NCI-H2227 treated with DMSO at 0.1 percent for 48 hours (cell line): Measurements from ENCODE around the gene FCGR2B.
"Not testable (repeated sequence)": the region's sequence is repeated elsewhere in the genome, so short reads cannot be mapped to it uniquely, and the experiment has no call there.

Experiments used
- DNase-seq: peaks from one replicate; lab custom pipeline; 2025; lab: John Stamatoyannopoulos, UW

The FCGR2B gene

DNA sequence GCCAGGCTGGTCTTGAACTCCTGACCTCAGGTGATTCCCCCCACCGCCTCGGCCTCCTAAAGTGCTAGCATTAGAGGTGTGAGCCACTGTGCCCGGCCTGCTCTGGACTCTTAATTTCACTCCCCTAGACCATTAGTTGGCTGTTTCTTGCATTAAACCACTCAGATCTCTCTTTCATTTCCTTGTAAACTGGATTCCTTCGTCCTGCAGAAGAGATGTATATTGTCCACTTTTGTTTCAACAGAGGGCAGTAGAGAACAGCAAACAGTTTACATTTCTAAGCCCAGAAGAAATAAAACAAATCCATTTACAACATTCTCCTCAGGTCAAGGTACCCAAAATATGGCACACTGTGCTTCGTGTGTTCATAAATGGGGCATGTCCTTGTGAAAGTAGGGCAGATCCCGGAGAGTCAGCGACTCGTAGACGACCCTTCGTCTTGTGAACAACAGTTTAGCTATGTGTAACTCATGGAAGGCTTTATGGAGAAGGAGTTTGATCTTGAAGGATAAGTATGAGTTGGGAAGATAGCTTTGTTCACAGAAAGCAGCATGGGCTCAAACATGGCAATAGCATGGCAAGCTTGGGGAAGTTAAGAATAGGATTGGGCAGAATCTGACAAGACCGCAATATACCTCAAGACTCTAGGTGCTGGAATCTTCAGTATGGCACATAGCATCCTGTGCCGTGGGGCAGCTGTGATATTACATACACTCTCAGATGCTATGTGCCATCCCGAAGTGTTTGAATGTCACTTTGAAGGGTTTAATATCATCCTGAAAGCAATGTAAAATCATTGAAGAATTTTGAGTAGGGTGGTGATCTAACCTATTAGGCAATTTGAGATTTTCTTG lies 15.2 kb upstream of the FCGR2B start:
- peak; percentile 34 for DNase-seq

DNA sequence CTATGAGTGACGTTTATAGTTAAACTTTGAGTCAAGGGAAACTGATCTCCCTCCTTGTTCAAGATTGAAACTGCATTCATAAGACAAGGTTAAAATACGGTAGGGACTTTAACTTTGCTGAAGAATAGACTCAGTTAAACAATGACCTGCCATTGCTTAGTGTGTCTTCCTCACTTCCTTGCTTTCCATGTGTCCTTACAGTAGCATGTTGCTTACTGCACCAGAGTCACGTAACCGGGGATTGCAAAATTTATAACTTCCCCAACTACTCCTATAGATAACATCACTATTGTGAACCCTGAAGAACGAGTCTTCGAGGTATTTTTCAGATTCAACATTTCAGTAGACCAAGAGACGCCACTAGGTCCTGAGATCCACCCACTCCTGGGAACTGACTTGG lies 9.4 kb upstream of the FCGR2B start:
- DNase-seq = not testable (repeated sequence)

DNA sequence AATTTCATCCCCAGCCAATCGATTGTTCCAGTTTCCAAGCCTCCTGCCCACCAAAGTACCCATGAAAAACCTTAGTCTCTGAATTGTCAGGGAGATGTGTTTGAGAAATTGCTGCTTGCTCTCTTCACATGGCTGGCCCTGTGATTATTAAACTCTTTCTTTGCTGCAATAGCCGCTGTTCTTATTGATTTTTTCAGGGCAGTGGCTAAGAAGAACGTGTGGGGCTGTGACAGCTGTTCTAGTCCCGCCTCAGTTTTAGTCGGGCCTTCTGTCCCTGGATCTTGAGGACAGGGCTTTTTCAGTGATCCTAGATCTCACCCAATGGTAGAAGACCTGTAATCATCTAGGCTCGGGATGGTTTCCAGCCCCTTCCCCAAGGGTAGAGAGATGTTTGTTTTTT lies 9.0 kb upstream of the FCGR2B start:
- DNase-seq = peak; percentile 7

DNA sequence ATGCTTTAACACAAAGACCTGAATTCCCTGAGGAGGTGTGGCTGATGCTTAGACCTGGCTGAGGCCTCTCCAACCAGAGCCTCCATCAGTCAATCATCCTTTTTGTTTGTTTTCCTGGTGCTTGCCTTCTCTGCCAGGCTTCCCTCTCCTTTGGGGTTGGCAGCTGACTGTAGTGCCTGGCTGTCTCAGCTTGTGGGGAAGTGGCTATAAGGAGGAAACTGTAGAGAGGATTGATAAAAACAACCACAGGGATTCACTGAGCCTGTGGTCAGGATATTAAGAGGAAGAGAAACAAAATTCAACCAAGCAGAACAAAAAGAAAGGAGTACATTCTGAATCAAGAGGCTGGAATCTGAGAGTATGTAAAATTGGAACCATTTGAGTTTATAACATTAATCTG lies 4.4 kb upstream of the FCGR2B start:
- not testable (repeated sequence) for DNase-seq

DNA sequence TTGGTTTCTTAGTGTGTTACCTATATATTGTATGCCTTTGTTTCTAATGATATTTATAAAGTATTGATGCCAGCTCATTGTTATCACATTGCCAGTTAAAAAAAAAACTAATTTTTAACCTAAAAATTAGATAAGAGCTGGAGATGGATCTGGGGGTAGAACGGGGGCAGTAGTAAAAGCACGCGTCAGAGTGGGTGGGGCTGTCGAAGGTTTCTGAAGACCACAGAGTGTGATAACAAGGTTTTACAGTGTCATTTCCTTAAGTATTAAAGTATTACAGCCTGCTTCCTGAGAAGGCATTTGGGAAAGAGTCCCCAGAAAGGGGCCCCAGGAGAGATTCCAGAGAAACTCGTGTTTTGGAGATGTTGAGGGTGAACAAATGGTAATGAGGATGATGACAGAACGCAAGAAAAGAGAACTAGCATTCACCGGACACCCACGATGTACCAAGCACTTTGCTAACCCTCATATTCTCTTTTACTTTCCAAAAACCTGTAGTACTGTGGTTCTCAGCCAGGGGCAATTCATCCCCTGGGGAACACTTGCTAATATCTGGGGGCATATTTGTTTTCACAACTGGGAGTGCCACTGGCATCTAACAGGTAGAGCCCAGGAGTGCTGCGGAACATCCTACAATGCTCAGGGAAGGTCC lies 1.2 kb upstream of the FCGR2B start:
- not testable (repeated sequence) for DNase-seq

DNA sequence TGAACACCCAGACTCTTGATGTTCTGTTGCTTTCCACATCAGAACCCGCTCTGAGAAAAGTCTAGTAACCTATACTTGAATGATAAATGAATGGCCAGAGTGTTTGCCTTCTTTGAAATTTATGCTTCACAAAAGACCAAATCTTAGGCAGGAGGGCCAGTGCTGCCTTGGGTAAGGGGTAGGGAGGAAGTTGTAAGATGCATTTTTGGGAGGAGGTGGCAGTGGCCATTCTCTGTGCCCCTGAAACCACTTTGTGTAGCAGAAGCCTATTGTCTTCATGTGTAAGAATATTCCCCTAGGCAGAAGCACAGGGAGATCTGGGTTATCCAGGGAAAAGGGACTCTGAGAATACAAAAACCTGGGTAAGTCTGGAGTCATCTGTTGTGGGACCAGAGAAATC lies 626 bp downstream of the FCGR2B start:
- DNase-seq = not testable (repeated sequence)

DNA sequence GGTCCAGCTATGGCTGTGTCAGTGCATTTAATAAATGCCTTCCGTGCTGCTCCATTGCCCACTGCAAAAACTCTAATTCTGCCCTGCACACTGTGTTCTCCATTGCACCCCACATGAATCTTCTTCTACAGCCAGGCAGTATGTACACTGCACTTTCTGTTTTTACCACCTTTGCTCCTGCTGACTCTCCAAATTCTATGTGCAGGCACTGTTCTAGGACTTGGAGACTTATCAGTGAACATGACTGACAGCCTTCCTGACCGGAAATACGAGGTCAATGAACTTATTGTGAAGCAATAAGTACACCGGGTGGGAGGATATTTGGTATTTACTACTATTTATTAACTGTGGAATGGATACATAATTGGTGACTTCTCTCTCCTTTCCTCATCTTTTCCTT lies 1.7 kb downstream of the FCGR2B start:
- DNase-seq = not testable (repeated sequence)

DNA sequence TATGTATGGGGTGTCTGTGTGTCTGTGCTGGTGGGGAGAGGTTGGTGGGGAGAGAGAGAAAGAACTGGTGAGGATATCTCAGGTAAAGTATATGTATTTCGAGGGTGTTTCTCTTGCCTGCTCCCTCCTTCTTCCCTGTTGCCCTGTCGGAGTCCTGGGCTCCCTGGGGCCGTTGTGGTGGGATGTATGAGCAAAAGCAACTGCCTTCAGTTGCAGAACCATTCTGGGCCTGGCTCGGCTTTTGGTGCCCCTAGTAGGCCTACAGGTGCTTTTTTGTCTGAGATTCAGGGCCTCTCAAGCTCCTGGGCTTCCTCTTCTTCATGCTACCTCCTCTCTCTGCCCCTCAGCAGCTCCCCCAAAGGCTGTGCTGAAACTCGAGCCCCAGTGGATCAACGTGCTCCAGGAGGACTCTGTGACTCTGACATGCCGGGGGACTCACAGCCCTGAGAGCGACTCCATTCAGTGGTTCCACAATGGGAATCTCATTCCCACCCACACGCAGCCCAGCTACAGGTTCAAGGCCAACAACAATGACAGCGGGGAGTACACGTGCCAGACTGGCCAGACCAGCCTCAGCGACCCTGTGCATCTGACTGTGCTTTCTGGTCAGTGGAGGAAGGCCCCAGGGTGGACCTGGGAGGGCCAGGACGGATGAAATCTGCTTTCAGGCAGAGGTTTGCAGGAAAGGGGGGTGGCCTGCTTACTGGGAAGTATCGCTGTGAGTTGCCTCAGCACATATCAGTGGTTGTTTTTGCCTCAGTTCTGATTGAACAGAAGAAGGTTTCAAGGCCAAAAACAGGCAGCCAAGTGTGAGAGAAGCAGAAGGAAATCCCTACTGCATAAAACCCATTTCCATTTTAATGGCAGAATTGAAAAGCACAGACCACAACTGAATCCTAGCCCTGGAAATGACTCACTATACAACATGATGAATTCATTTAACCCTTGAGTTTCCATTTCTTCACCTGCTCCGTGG lies 8.4 kb downstream of the FCGR2B start:
- not testable (repeated sequence) for DNase-seq

DNA sequence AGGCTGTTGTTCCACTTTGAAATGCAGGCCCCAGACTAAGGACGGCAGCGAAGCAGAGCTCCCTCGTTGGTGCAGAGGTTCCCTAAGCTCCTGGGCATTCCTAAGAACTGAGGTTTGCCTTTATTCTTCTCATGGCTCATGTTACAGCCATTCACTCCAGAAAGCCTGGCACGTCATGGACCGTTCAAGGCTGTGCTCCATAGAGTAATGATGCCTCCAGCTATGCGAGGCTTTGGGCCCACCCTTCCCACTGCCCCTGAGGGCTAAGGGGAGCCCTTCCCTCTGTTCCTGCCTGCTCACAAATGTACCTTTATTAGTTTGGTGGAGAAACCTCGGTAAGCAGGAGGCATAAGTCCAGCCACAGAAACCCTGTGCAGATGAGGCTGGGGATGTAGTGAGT lies 10.5 kb downstream of the FCGR2B start:
- not testable (repeated sequence) for DNase-seq

DNA sequence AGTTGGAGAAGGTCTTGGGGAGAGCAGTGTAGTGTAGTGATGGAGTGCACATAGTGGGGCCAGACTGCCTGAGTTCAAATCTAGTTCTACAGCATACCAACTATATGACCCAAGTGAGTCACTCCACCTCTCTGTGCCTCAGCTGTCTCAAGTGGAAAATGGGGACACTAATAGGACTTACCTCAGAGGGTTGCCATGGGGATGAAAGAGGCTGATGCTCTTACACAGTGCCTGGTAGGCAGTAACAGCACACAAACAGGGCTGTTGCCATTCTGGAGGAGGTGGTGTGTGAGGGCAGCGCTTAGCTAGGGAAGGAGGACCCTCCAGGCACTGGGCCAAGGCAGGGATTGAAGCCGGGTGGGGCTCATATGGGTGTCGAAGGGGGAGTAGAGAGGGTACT lies 11.5 kb downstream of the FCGR2B start:
- DNase-seq = not testable (repeated sequence)

DNA sequence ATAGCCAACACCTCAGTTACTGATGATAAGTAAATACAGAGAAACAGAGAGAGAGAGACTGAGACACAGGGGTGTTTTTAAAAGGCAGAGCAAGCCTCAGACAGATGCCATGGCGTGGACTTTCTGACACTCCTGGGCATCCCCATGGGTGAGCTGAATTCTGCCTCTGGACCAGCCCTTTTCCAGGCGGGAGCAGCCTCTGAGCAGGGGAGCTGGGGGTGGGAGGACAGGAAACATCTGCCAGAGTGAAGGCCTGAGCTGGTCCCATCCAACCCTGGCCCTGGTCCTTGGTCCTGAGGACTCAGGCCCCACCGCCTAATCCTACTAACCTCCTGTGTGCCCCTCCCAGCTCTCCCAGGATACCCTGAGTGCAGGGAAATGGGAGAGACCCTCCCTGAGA lies 12.0 kb downstream of the FCGR2B start:
- not testable (repeated sequence) for DNase-seq

DNA sequence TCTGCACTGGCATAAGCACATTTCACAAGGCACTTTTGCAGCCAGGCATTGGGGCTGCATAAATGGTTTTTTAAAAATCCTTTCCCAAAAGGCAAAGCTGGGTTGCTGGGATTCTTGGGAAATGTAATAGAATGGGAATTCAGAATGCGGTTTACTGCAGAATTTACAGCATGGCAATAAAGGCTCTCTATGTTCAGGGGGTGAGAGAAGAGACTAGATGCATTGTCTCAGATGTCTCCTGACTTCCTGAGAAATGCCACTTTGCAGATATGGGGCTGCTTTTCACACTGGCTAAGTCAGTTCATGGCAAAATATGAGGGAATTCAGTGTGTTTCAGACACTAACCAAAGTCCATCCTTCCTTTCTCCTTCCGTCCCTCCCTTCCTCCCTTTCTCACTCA lies 13.5 kb downstream of the FCGR2B start:
- DNase-seq = no peak

DNA sequence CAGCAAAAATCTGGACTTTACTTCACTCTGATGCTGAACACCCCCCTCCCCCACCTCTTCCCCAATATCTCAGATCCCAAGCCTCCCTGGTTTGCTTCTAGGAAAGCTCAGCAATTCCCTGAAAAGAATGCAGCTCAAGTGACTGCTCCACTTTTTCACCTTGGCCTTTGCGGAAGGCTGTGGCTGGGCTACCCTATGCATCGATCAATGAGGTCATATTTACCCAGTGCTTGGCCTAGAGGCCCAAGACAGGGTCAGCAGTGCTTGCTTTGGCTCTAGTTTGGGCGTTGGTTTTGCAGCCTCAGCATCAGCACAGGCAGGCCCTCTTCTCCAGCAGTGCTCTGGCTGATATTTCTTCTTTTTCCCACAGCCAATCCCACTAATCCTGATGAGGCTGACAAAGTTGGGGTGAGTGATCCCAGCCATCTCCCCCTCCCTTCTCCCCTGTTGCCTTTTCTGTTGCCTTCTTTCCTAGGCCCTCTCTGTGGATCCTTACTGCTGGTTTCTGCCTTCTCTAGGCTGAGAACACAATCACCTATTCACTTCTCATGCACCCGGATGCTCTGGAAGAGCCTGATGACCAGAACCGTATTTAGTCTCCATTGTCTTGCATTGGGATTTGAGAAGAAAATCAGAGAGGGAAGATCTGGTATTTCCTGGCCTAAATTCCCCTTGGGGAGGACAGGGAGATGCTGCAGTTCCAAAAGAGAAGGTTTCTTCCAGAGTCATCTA lies 14.2 kb downstream of the FCGR2B start:
- no peak for DNase-seq

DNA sequence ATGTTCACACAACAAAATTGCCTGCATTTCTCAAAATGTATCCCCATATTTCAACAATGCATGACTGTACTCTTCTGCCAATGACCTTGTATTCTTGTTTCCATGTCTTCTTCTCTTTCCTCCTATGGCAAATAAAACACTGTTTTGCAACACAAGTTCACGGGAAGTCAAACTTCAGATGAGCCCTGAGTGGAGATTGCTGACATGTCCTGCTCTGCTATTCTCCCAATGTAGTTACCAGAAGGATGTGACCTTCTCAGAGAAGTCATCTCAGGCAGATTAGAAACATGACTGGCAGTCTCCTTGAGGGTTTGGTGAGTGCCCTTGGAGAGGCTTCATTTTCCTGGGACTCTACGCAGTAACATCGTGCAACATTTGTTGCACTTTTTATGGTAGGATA lies 15.6 kb downstream of the FCGR2B start:
- DNase-seq = no peak

DNA sequence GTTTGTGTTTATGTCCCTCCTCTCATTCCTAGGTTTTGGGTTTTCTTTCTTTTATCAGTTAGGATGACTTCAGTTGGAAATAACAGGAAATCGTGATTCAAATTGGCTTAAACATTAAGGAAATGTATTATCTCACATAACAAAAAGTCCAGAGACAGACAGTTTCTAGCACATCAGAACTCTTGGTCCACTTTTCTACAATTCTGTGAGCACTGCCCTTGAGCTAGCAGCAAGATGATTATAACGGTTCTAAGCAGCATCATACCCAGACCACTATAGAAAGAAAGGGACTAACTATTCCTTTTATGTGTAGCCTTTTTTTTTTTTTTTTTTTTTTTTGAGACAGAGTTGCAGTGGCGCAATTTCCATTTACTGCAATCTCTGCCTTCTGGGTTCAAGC lies 18.9 kb downstream of the FCGR2B start:
- DNase-seq = no peak

DNA sequence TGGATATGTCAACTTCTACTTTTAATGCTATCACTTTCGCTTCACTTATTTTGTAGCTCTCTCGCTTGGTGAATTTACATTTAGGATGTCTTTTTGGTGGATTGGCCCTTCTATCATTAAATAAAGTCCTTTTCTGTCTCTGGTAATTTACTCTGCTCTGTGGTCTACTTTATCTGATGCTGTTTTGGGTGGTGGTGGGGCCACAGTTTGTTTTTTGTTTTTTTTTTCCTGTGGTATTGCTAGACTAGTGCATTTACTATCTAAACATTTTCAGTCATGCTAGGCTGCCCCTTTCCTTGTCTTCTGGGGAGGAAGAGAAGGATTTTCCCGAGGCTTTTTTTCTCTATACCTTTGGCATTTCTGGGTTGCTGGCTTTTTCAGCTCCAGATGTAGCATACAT lies 26.0 kb downstream of the FCGR2B start:
- no peak for DNase-seq

DNA sequence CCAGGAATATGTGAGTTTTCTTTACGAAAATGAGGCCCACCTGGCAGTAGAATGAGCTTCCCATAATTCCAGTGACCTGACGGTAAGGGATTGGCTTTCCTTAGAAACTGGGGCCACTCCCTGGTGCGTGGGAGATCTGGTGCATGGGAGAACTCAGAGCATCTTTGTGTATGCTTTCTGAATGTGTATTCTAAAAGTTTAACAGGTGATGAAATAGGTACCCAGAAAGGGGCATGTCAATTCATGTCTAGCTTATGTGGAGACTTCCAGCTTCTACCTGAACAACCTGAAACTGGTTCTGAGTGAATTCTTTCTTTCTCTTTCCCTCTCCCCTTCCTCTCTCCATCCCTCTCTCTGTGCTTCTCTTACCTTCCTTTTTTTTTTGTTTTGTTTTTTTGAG lies 28.9 kb downstream of the FCGR2B start:
- no peak for DNase-seq

DNA sequence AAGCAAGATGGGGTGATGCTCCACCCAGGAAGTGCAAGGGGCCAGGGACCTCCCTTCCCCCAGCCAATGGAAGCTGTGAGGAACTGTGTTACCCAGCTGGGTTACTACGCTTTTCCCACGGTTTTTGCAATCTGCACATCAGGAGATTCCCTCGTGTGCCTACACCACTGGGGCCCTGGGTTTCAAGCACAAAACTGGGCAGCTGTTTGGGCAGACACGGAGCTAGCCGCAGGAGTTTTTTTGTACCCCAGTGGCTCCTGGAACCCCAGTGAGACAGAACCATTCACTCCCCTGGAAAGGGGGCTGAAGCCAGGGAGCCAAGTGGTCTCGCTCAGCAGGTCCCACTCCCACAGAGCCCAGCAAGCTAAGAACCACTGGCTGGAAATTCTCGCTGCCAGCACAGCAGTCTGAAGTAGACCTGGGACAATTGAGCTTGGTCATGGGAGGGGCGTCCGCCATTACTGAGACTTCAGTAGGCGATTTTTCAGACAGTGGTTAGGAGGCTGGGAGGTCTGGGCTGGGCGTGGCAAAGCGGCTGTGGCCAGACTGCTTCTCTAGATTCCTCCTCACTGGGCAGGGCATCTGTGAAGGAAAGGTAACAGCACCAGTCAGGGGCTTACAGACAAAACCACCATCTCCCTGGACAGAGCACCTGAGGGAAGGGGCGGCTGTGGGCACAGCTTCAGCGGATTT lies 30.2 kb downstream of the FCGR2B start:
- DNase-seq = peak; percentile 31

DNA sequence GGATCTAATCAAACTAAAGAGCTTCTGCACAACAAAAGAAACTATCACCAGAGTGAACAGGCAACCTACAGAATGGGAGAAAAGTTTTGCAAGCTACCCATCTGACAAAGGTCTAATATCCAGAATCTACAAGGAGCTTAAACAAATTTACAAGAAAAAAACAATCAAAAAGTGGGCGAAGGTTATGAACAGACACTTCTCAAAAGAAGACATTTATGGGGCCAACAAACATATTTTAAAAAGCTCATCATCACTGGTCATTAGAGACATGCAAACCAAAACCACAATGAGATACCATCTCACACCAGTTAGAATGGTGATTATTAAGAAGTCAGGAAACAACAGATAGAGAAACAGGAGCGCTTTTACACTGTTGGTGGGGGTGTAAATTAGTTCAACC lies 35.4 kb downstream of the FCGR2B start:
- not testable (repeated sequence) for DNase-seq

DNA sequence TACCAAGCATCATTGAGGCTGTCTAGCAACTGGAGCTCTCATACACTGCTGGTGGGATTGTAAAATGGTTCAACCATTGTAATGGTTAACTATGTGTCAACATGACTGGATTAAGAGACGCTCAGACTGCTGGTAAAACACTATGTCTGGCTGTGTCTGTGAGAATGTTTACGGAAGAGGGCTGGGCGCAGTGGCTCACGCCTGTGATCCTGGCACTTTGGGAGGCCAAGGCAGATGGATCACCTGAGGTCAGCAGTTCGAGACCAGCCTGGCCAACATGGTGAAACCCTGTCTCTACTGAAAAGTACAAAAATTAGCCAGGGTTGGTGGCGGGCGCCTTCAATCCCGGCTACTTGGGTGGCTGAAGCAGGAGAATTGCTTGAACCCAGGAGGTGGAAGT lies 39.3 kb downstream of the FCGR2B start:
- DNase-seq = no peak

DNA sequence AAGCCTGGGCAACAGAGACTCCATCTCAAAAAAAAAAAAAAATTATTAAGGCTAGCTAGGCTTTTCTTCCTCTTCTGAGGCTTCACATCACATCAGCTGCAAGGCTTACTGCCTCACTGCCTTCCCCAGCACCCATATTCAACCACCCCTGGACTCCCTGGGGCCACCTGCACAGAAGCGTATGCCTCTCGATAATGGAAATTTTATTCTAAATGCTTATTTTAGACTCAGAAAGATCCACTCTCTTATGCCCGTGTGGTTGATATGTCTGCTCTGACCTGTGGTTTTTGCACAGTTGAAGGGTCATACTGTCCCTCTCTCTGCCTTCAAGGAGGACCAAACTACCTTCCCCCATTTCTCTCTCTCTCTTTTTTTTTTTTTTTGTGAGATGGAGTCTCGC lies 42.6 kb downstream of the FCGR2B start:
- no peak for DNase-seq
